Nephron (organoid): Measurements from ENCODE around the gene VEGFC.

Experiments
- H3K27ac Mint-ChIP-seq, 3 experiments: 2 replicates each; pipeline ENCODE4 v1.8.0; 2020; ENCODE audit warnings: mixed read lengths in 3 of 3, mild to moderate bottlenecking in 2 of 3, moderate library complexity in 1 of 3
- H3K27me3 Mint-ChIP-seq: 2 replicates; pipeline ENCODE4 v1.8.0; 2021; ENCODE audit warnings: low read depth, mild to moderate bottlenecking, moderate library complexity, mixed read lengths
- H3K36me3 Mint-ChIP-seq: 2 replicates; pipeline ENCODE4 v1.8.0; 2020; ENCODE audit warnings: low read depth, mixed read lengths
- H3K4me1 Mint-ChIP-seq: 2 replicates; pipeline ENCODE4 v1.8.0; 2020; ENCODE audit warnings: mixed read lengths
- H3K4me3 Mint-ChIP-seq, 3 experiments: 2 replicates each; pipeline ENCODE4 v1.8.0; 2020; ENCODE audit warnings: mild to moderate bottlenecking in 3 of 3, mixed read lengths in 3 of 3, moderate library complexity in 2 of 3
- H3K9me3 Mint-ChIP-seq: 2 replicates; pipeline ENCODE4 v1.8.0; 2020; ENCODE audit warnings: mixed read lengths
- TF ChIP-seq, protein P1 (sequence below), 3 experiments: fragments of 200-600 bp; sonication (generic); IDR thresholded peaks; one replicate each; pipeline ENCODE4 v1.5.0; 2021; ENCODE audit warnings: antibody characterized with exemption in 3 of 3; ENCODE audit not compliant: unreplicated experiment in 3 of 3

The VEGFC gene

DNA sequence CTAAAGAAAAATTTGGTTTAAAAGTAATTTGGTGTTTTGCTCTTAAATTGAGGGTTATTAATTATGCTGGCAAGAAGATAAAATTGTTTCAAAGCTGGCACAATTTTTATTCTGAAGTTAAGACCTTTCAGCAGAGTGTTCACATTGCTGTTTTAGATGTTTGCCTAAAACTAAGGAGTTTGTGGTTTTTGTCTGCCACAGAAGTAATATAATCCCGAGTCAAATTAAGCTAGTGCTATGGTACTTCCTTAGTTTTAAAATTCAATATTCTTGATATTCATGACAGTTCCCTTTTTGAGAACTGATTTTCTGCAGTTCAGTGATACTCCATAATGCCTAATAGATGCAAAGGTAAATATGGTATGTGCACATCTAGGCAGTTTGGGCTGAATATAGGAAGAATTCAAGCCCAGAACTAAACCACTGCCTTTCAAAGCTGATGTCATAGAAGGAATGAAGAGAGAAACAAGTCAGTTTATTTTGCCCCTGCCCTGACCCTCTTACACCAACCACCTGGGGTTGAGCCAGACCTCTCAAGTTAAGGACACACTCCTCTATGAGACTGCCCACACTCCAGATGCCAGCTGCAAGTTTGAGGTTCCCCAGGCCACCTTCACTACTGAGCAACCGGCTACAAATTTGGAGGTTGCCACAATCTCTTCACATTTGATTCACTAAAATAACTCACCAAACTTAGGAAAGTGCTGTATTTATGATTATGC lies 32.1 kb upstream of the VEGFC start:
- Mint-ChIP-seq H3K36me3 (no peaks in the 10 kb centered on the region), H3K4me1 (no peaks in the 10 kb centered on the region), H3K9me3 (no peaks in the 10 kb centered on the region), H3K4me3 (no peak overlapping the region), H3K27ac (no peak overlapping the region), H3K27me3 (peaks cover 3% of the 10 kb centered on the region)
- TF ChIP-seq, protein P1, sequence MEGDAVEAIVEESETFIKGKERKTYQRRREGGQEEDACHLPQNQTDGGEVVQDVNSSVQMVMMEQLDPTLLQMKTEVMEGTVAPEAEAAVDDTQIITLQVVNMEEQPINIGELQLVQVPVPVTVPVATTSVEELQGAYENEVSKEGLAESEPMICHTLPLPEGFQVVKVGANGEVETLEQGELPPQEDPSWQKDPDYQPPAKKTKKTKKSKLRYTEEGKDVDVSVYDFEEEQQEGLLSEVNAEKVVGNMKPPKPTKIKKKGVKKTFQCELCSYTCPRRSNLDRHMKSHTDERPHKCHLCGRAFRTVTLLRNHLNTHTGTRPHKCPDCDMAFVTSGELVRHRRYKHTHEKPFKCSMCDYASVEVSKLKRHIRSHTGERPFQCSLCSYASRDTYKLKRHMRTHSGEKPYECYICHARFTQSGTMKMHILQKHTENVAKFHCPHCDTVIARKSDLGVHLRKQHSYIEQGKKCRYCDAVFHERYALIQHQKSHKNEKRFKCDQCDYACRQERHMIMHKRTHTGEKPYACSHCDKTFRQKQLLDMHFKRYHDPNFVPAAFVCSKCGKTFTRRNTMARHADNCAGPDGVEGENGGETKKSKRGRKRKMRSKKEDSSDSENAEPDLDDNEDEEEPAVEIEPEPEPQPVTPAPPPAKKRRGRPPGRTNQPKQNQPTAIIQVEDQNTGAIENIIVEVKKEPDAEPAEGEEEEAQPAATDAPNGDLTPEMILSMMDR (IDR thresholded peaks at IDR 0.05; ENCODE audit: unreplicated experiment in 3 of 3): no peak

DNA sequence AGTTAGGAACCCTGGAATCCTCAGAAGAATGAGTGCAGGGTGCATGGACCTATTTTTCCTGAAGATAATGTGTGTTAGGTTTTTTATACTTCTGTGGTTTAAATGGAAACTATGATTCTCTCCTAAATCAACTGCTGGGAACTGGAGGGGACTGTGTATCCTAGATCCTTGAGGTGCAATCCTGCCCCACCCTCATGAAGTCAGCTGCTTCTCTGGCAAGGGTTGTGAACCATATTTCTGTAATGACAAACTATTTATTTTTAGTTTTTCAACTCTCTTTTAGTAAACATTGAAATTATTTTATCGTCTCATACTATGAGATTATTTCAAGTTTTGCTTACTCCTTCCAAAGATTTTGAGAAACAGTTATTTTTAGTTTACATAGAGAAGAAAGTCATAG lies 25.8 kb upstream of the VEGFC start:
- no peaks in the 10 kb centered on the region for H3K9me3 Mint-ChIP-seq
- H3K4me3 Mint-ChIP-seq: no peak overlapping the region
- H3K27me3 Mint-ChIP-seq: no peaks in the 10 kb centered on the region
- H3K4me1 Mint-ChIP-seq: no peaks in the 10 kb centered on the region
- H3K27ac Mint-ChIP-seq: no peak overlapping the region
- H3K36me3 Mint-ChIP-seq: no peaks in the 10 kb centered on the region
- TF ChIP-seq, protein P1 (IDR thresholded peaks at IDR 0.05; ENCODE audit: unreplicated experiment in 3 of 3): no peak

DNA sequence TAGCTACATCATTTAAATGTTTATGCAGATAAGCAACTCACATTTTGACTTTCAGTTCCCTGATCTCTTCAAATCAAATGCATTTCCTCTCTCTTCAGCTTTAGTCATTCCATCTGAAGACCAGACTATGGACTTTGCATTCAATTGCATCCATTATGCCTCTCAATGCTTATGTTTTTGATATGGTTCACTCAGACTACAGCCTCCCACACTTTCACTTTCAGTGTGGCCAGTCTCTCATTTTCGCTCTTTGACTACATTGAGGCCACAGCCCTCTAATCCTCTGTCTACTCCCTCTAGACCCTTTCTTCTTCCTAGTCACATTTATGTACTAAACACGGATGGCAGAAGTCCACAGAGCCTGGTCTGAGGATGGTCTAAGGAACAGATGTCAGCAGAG lies 24.5 kb upstream of the VEGFC start:
- Mint-ChIP-seq H3K4me1 (no peaks in the 10 kb centered on the region), H3K27ac (no peak overlapping the region), H3K27me3 (no peaks in the 10 kb centered on the region), H3K36me3 (no peaks in the 10 kb centered on the region), H3K4me3 (no peak overlapping the region), H3K9me3 (no peaks in the 10 kb centered on the region)
- TF ChIP-seq, protein P1 (IDR thresholded peaks at IDR 0.05; ENCODE audit: unreplicated experiment in 3 of 3): no peak

DNA sequence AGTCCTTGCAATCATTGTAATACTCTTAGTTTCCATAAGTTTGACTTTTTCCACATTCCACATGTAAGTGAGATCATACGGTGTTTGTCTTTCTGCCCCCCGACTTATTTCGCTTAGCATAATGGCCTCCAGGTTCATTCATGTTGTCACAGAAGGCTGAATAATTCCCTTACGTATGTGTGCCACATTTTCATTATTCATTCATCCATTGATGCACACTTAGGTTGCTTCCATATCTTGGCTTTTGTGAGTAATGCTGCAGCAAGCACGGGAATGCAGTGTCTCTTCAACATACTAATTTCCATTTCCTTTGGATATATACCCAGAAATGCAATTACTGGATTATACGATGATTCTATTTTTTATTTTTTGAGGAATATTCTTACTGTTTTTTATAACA lies 22.0 kb upstream of the VEGFC start:
- Mint-ChIP-seq H3K27ac (no peak overlapping the region), H3K36me3 (no peaks in the 10 kb centered on the region), H3K4me3 (no peak overlapping the region), H3K9me3 (no peaks in the 10 kb centered on the region), H3K27me3 (no peaks in the 10 kb centered on the region), H3K4me1 (no peaks in the 10 kb centered on the region)
- TF ChIP-seq, protein P1 (IDR thresholded peaks at IDR 0.05; ENCODE audit: unreplicated experiment in 3 of 3): no peak

DNA sequence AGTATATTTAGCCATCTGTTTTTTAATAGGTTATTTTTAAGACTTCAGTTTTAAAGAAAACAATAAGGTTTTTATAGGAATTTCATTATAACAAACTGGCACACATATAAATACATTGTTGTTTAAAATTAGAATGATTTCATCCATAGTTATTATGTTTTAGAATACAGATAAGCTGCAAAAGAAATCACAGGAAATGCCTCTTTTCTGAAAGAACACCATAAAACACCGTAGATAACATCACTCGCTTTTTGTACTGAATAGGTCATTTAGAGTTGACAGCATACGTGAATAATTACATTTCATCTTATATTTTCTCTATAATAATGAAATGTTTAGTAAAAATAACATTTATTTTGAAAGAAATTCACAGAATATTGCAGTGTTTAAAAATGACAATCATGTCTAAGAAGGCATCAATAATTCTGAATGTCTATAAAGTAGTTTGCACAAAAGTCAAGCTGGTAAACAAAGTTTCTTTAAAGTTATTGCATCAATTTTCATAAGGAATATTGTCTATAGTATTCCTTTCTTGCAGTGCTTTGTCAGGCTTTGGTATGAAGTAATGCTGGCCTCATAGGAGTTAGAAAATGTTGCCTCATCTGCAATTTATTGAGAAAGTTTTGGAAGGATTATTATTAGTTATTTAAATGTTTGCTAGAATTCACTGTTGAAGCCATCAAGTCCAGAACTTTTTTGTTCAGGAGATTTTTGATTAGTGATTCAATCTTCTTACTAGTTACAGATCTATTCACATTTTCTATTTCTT lies 17.9 kb upstream of the VEGFC start:
- Mint-ChIP-seq H3K9me3 (no peaks in the 10 kb centered on the region), H3K4me1 (no peaks in the 10 kb centered on the region), H3K27me3 (peaks cover 3% of the 10 kb centered on the region), H3K27ac (no peak overlapping the region), H3K4me3 (no peak overlapping the region), H3K36me3 (no peaks in the 10 kb centered on the region)
- TF ChIP-seq, protein P1 (IDR thresholded peaks at IDR 0.05; ENCODE audit: unreplicated experiment in 3 of 3): no peak
